B cell (primary cell): Measurements from ENCODE around the gene PPP1R2C. TPM values are rescaled to one million over a fixed set of nuclear protein-coding genes. Genes with fewer than 3 reads are reported as not detected.

ENCODE experiments used
- ATAC-seq: fragments of 200-7000 bp; cut with Tn5 transposase; one replicate; pipeline ENCODE4 v1.10.0; 2021; ENCODE audit warnings: low read depth, mild to moderate bottlenecking, moderate number of reproducible peaks, moderate library complexity
- CTCF ChIA-PET: fragments of 350-600 bp; sonication (Branson Sonifier 250); formaldehyde crosslinking; loops from one replicate; lab custom pipeline; 2021; ENCODE audit warnings: antibody characterized with exemption, inconsistent platforms; lab: Charles Lee
- POLR2A ChIA-PET: fragments of 350-600 bp; sonication (Branson Sonifier 250); formaldehyde crosslinking; loops from one replicate; lab custom pipeline; 2021; ENCODE audit warnings: antibody characterized with exemption; lab: Charles Lee
- DNase-seq: peaks from one replicate; pipeline ENCODE4 v3.0.0; 2013
- H2AFZ ChIP-seq: 2 replicates; pipeline ENCODE4 v1.6.1; 2012; ENCODE audit warnings: mild to moderate bottlenecking, low read depth, low read length; ENCODE audit not compliant: insufficient read depth, poor library complexity, severe bottlenecking
- H3K27ac ChIP-seq, 2 donors: 1 replicate in 1 of 2; 2 replicates in 1 of 2; pipeline ENCODE4 v1.5.1; 2012 to 2013; ENCODE audit warnings: low read length in 2 of 2, mild to moderate bottlenecking in 2 of 2, moderate library complexity in 1 of 2
- H3K27me3 ChIP-seq, 4 experiments: fragments of 200-600 bp in 1 of 4; sonication (generic) in 1 of 4; replicated peaks in 1 of 4; 1 replicate in 2 of 4; 2 replicates in 2 of 4; pipeline versions ENCODE4 v1.6.1 to v1.7.0; 2013 to 2016; ENCODE audit warnings: low read length in 3 of 4, mild to moderate bottlenecking in 2 of 4, mixed read lengths in 1 of 4, moderate library complexity in 1 of 4; ENCODE audit not compliant: insufficient read depth in 4 of 4, control insufficient read depth in 3 of 4; ENCODE audit errors: control extremely low read depth in 1 of 4
- H3K36me3 ChIP-seq, 2 experiments: replicated peaks in 1 of 2; 1 replicate in 1 of 2; 2 replicates in 1 of 2; pipeline versions ENCODE4 v1.6.1 to v1.7.1; 2013; ENCODE audit warnings: low read length in 1 of 2; ENCODE audit not compliant: insufficient read depth in 2 of 2, control insufficient read depth in 1 of 2; ENCODE audit errors: control extremely low read depth in 1 of 2, extremely low read depth in 1 of 2
- H3K4me1 ChIP-seq, 2 donors: fragments of 200-600 bp in 1 of 2; sonication (generic) in 1 of 2; 1 replicate in 1 of 2; 2 replicates in 1 of 2; pipeline versions ENCODE4 v1.5.1 to v1.6.1; 2013 to 2017; ENCODE audit warnings: low read length in 2 of 2; ENCODE audit not compliant: control insufficient read depth in 2 of 2, insufficient read depth in 2 of 2
- H3K4me2 ChIP-seq: replicated peaks from 2 replicates; pipeline ENCODE3; 2012; ENCODE audit warnings: mild to moderate bottlenecking, low read depth, low read length; ENCODE audit not compliant: poor library complexity, severe bottlenecking
- H3K4me3 ChIP-seq, 5 experiments: fragments of 200-600 bp in 1 of 5; sonication (generic) in 1 of 5; 1 replicate in 3 of 5; 2 replicates in 2 of 5; pipeline versions ENCODE4 v1.5.1 to v1.7.0; 2011 to 2016; ENCODE audit warnings: low read length in 4 of 5, mild to moderate bottlenecking in 4 of 5, low read depth in 2 of 5, control low read depth in 1 of 5, moderate library complexity in 1 of 5; ENCODE audit not compliant: insufficient read depth in 1 of 5; ENCODE audit errors: control extremely low read depth in 1 of 5, extremely low read depth in 1 of 5
- H3K79me2 ChIP-seq: fragments of 200-600 bp; sonication (generic); one replicate; pipeline ENCODE4 v1.6.0; 2016; ENCODE audit warnings: low read length; ENCODE audit not compliant: control insufficient read depth, insufficient read depth
- H3K9ac ChIP-seq: fragments of 200-600 bp; sonication (generic); 2 replicates; pipeline ENCODE4 v1.6.1; 2017; ENCODE audit warnings: mild to moderate bottlenecking, low read length, moderate library complexity
- H3K9me3 ChIP-seq, 3 donors: one replicate each; pipeline versions ENCODE4 v1.6.1 to v1.7.1; 2013; ENCODE audit warnings: low read length in 2 of 3; ENCODE audit not compliant: control insufficient read depth in 2 of 3, insufficient read depth in 1 of 3; ENCODE audit errors: control extremely low read depth in 1 of 3
- H4K20me1 ChIP-seq: 2 replicates; pipeline ENCODE4 v1.6.0; 2012; ENCODE audit warnings: mild to moderate bottlenecking, low read length; ENCODE audit not compliant: insufficient read depth, control insufficient read depth, poor library complexity, severe bottlenecking
- H3K27ac Mint-ChIP-seq: one replicate; pipeline ENCODE4 v1.8.0; 2021; ENCODE audit warnings: mixed read lengths
- H3K27me3 Mint-ChIP-seq: one replicate; pipeline ENCODE4 v1.8.0; 2021; ENCODE audit warnings: mixed read lengths
- H3K4me1 Mint-ChIP-seq: one replicate; pipeline ENCODE4 v1.8.0; 2021; ENCODE audit warnings: mixed read lengths
- H3K4me3 Mint-ChIP-seq: one replicate; pipeline ENCODE4 v1.8.0; 2021; ENCODE audit warnings: mixed read lengths
- H3K9me3 Mint-ChIP-seq: one replicate; pipeline ENCODE4 v1.8.0; 2022; ENCODE audit warnings: mixed read lengths; ENCODE audit not compliant: insufficient read depth
- CTCF ChIP-seq: fragments of 200-600 bp; IDR thresholded peaks from one replicate; pipeline ENCODE4 v1.8.0; 2022; ENCODE audit warnings: antibody characterized with exemption, mild to moderate bottlenecking
- EZH2 ChIP-seq: IDR thresholded peaks from 2 replicates; pipeline ENCODE4 v1.6.1; 2012; ENCODE audit warnings: borderline replicate concordance, low read depth, mild to moderate bottlenecking, moderate library complexity, low read length; ENCODE audit not compliant: insufficient read depth, poor library complexity, severe bottlenecking
- WGBS: methylation state at CpG from one replicate; pipeline ENCODE4 v1.1.5; 2013; ENCODE audit warnings: missing lambda C conversion rate; ENCODE audit not compliant: insufficient coverage; 5-methylcytosine and 5-hydroxymethylcytosine counted together
- intact Hi-C: fragments of 100-400 bp; cut with micrococcal nuclease; formaldehyde crosslinking; loops from one replicate; pipeline ENCODE4 v1.10.0; 2022
- polyA plus RNA-seq: library from polyadenylated mRNA; depleted of rRNA; stranded (reverse); fragments of >200 nt; gene quantifications from 2 replicates; pipeline ENCODE4 v1.2.3, GENCODE V29; 2012
- total RNA-seq, 2 donors: library from RNA; stranded (reverse); fragments of 120-200 nt in 1 of 2; gene quantifications; 1 replicate in 1 of 2; 2 replicates in 1 of 2; pipeline versions ENCODE4 v1.2.3 to v1.2.4, GENCODE V29; 2013 to 2022

The PPP1R2C gene
- total and polyA plus RNA-seq, 2 donors (not counting 1 experiment from before 2014, with no cell fraction given), result 10.6 TPM; not detected in 1

GRCh38 chrX:42771506-42772335, 6.2 kb downstream of the PPP1R2C start:
- Histone ChIP-seq H3K79me2 (no peaks in the 10 kb centered on the region), H4K20me1 (no peaks in the 10 kb centered on the region), H2AFZ (no peak overlapping the region), H3K27me3 (no peaks in the 10 kb centered on the region), H3K9ac (no peak overlapping the region), H3K9me3 (no peaks in the 10 kb centered on the region), H3K4me2 (no peak overlapping the region), H3K36me3 (no peaks in the 10 kb centered on the region), H3K4me1 (peaks cover 16 to 21% of the 10 kb centered on the region in 2 donors), H3K4me3 (no peak overlapping the region), H3K27ac (no peak overlapping the region)
- no peak overlapping the region for H3K4me3 Mint-ChIP-seq
- no peaks in the 10 kb centered on the region for H3K27me3 Mint-ChIP-seq
- DNase-seq (no peak), ATAC-seq (no peak)
- no peak for TF ChIP-seq EZH2
- TF ChIP-seq CTCF, result no peak
- WGBS, result no CpG with 5 or more reads among the region's 2 CpGs
- POLR2A ChIA-PET, result no interaction called here
- peaks cover 30% of the 10 kb centered on the region for H3K4me1 Mint-ChIP-seq
- H3K9me3 Mint-ChIP-seq, result no peaks in the 10 kb centered on the region
- no peak overlapping the region for H3K27ac Mint-ChIP-seq
- CTCF ChIA-PET, result no interaction called here
- intact Hi-C loops, result no loop called here

- Mint-ChIP-seq H3K27me3 (no peaks in the 10 kb centered on the region), H3K4me3 (no peak overlapping the region), H3K4me1 (peaks cover 20% of the 10 kb centered on the region), H3K27ac (no peak overlapping the region), H3K9me3 (no peaks in the 10 kb centered on the region)
- Histone ChIP-seq H4K20me1 (no peaks in the 10 kb centered on the region), H3K27me3 (no peaks in the 10 kb centered on the region), H3K27ac (no peak overlapping the region), H3K79me2 (no peaks in the 10 kb centered on the region), H3K4me3 (no peak overlapping the region), H3K4me2 (no peak overlapping the region), H3K9me3 (no peaks in the 10 kb centered on the region), H2AFZ (no peak overlapping the region), H3K9ac (no peak overlapping the region), H3K36me3 (no peaks in the 10 kb centered on the region), H3K4me1 (peaks cover 16 to 18% of the 10 kb centered on the region in 2 donors)
- TF ChIP-seq CTCF (no peak), EZH2 (no peak)
- intact Hi-C loops, result no loop called here
- POLR2A ChIA-PET, result no interaction called here
- DNase-seq (no peak), ATAC-seq (no peak)
- CTCF ChIA-PET, result no interaction called here
- 100% methylated on average over 2 of the region's 3 CpGs for WGBS
These were observed 7.4 kb downstream of the PPP1R2C start for GRCh38 chrX:42770566-42770965.
